PC-9 (cell line): Measurements from ENCODE around the gene AFAP1.

ENCODE experiments used
- EZH2 ChIP-seq: fragments of 200-600 bp; sonication (generic); IDR thresholded peaks from 2 replicates; pipeline ENCODE4 v1.8.0; 2017; ENCODE audit warnings: antibody characterized with exemption, low read depth
- TF ChIP-seq, protein P1 (sequence below): fragments of 200-600 bp; sonication (generic); conservative IDR thresholded peaks from 2 replicates; pipeline ENCODE4 v1.6.1; 2017; ENCODE audit warnings: mixed run types, antibody characterized with exemption, mild to moderate bottlenecking, moderate library complexity

DNA sequence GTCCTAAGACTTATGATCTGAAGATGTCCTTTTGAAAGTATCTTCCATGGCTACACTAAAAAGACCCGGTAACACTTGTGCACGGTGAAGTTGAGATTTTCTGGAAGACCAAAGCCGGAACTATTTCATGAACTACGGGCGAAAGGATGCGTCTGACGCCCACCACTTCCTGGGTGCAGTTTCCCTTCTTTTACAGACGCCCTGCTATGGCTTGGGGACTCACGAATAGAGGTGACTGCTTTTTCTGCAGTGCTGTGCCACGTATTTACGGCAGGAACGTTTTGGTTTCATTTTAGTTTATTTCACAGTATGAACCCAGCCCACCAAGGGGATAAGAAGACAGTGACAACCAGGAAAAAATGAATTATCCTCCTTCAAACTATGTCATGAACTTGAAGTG is 180.4 kb downstream of the AFAP1 start:
- TF ChIP-seq, protein P1, sequence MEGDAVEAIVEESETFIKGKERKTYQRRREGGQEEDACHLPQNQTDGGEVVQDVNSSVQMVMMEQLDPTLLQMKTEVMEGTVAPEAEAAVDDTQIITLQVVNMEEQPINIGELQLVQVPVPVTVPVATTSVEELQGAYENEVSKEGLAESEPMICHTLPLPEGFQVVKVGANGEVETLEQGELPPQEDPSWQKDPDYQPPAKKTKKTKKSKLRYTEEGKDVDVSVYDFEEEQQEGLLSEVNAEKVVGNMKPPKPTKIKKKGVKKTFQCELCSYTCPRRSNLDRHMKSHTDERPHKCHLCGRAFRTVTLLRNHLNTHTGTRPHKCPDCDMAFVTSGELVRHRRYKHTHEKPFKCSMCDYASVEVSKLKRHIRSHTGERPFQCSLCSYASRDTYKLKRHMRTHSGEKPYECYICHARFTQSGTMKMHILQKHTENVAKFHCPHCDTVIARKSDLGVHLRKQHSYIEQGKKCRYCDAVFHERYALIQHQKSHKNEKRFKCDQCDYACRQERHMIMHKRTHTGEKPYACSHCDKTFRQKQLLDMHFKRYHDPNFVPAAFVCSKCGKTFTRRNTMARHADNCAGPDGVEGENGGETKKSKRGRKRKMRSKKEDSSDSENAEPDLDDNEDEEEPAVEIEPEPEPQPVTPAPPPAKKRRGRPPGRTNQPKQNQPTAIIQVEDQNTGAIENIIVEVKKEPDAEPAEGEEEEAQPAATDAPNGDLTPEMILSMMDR: no peak
- TF ChIP-seq EZH2: no peak
